IMR-90 (cell line): Measurements from ENCODE around the gene CRHBP. TPM values are rescaled to one million over a fixed set of nuclear protein-coding genes. Genes with fewer than 3 reads are reported as not detected.

Source experiments
- ATAC-seq: fragments of 200-7000 bp; cut with Tn5 transposase; 2 replicates; pipeline ENCODE4 v1.9.1; 2020; ENCODE audit warnings: low read depth, mild to moderate bottlenecking, moderate library complexity
- BruUV-seq: library from RNA; stranded (reverse); fragments of 400-500 nt; replicated peaks from 2 replicates; lab custom pipeline; 2021; lab: Mats Ljungman, UMichigan
- CTCF ChIA-PET: fragments of 300-600 bp; formaldehyde crosslinking; extraction: SDS; loops from one replicate; lab custom pipeline; 2021; ENCODE audit warnings: antibody characterized with exemption; lab: Yijun Ruan, JAX
- POLR2A ChIA-PET: fragments of 300-600 bp; sonication (Branson Sonifier 250); formaldehyde crosslinking; loops from one replicate; lab custom pipeline; 2022; ENCODE audit warnings: antibody characterized with exemption; ENCODE audit not compliant: unreplicated experiment; lab: Charles Lee
- DNase-seq: peaks from one replicate; pipeline ENCODE4 v3.0.0; 2013
- H2AFZ ChIP-seq: replicated peaks from 2 replicates; pipeline ENCODE3; 2013; ENCODE audit warnings: low read length, mild to moderate bottlenecking; ENCODE audit not compliant: poor library complexity
- H2AK5ac ChIP-seq: 2 replicates; pipeline ENCODE4 v1.6.1; 2013; ENCODE audit warnings: low read depth, low read length, inconsistent platforms
- H2AK9ac ChIP-seq: replicated peaks from 2 replicates; pipeline ENCODE3; 2013; ENCODE audit warnings: mild to moderate bottlenecking, low read depth, low read length, moderate library complexity; ENCODE audit not compliant: poor library complexity
- H2BK120ac ChIP-seq: 2 replicates; pipeline ENCODE4 v1.6.1; 2013; ENCODE audit warnings: low read depth, low read length, inconsistent platforms
- H2BK15ac ChIP-seq: 3 replicates; pipeline ENCODE4 v1.6.1; 2013; ENCODE audit warnings: low read depth, low read length, inconsistent platforms
- H2BK20ac ChIP-seq: 2 replicates; pipeline ENCODE4 v1.6.1; 2013; ENCODE audit warnings: low read depth, mild to moderate bottlenecking, inconsistent platforms, low read length, moderate library complexity
- H2BK5ac ChIP-seq: 2 replicates; pipeline ENCODE4 v1.6.1; 2013; ENCODE audit warnings: mild to moderate bottlenecking, low read depth, low read length, inconsistent platforms; ENCODE audit not compliant: poor library complexity, severe bottlenecking
- H3K14ac ChIP-seq: replicated peaks from 2 replicates; pipeline ENCODE4 v1.6.1; 2013; ENCODE audit warnings: low read depth, low read length, inconsistent platforms
- H3K18ac ChIP-seq: 2 replicates; pipeline ENCODE4 v1.6.1; 2013; ENCODE audit warnings: low read depth, low read length, control low read depth
- H3K23ac ChIP-seq: 2 replicates; pipeline ENCODE4 v1.6.1; 2013; ENCODE audit warnings: low read depth, low read length, inconsistent platforms
- H3K27ac ChIP-seq: 2 replicates; pipeline ENCODE4 v1.5.1; 2013; ENCODE audit warnings: mild to moderate bottlenecking, control low read depth, low read length; ENCODE audit not compliant: insufficient read depth
- H3K27me3 ChIP-seq: 2 replicates; pipeline ENCODE4 v1.6.1; 2013; ENCODE audit warnings: low read length; ENCODE audit not compliant: control insufficient read depth, insufficient read depth
- H3K36me3 ChIP-seq: 2 replicates; pipeline ENCODE4 v1.6.1; 2013; ENCODE audit warnings: low read length, mixed read lengths; ENCODE audit not compliant: control insufficient read depth, insufficient read depth
- H3K4ac ChIP-seq: 2 replicates; pipeline ENCODE4 v1.6.1; 2013; ENCODE audit warnings: low read depth, low read length, inconsistent platforms
- H3K4me1 ChIP-seq: 2 replicates; pipeline ENCODE4 v1.6.1; 2013; ENCODE audit warnings: low read length, mixed read lengths; ENCODE audit not compliant: control insufficient read depth, insufficient read depth
- H3K4me2 ChIP-seq: 2 replicates; pipeline ENCODE4 v1.6.1; 2013; ENCODE audit warnings: low read depth, mild to moderate bottlenecking, control low read depth, low read length, moderate library complexity
- H3K4me3 ChIP-seq: 2 replicates; pipeline ENCODE4 v1.5.1; 2013; ENCODE audit warnings: low read depth, mild to moderate bottlenecking, control low read depth, low read length, moderate library complexity; ENCODE audit not compliant: insufficient read depth
- H3K56ac ChIP-seq: 2 replicates; pipeline ENCODE4 v1.6.1; 2013; ENCODE audit warnings: low read length, inconsistent platforms; ENCODE audit not compliant: insufficient read depth; ENCODE audit errors: extremely low read depth
- H3K79me1 ChIP-seq, 2 experiments: 2 replicates each; pipeline ENCODE4 v1.6.1; 2013; ENCODE audit warnings: low read length in 2 of 2, inconsistent platforms in 1 of 2, low read depth in 1 of 2
- H3K9ac ChIP-seq: 2 replicates; pipeline ENCODE4 v1.6.1; 2013; ENCODE audit warnings: low read depth, low read length, control low read depth
- H3K9me1 ChIP-seq: 2 replicates; pipeline ENCODE4 v1.6.1; 2013; ENCODE audit warnings: low read length, inconsistent platforms; ENCODE audit not compliant: insufficient read depth
- H3K9me3 ChIP-seq: 2 replicates; pipeline ENCODE4 v1.6.1; 2013; ENCODE audit warnings: low read length; ENCODE audit not compliant: control insufficient read depth, insufficient read depth
- H4K20me1 ChIP-seq: 2 replicates; pipeline ENCODE4 v1.6.1; 2013; ENCODE audit warnings: low read length, inconsistent platforms; ENCODE audit not compliant: insufficient read depth
- H4K5ac ChIP-seq: 2 replicates; pipeline ENCODE4 v1.6.1; 2013; ENCODE audit warnings: mild to moderate bottlenecking, low read depth, low read length, control low read depth
- H4K8ac ChIP-seq, 2 experiments: 2 replicates each; pipeline ENCODE4 v1.6.1; 2013; ENCODE audit warnings: low read depth in 2 of 2, low read length in 2 of 2, control low read depth in 1 of 2, inconsistent platforms in 1 of 2
- H4K91ac ChIP-seq: 2 replicates; pipeline ENCODE4 v1.6.1; 2013; ENCODE audit warnings: low read depth, low read length, inconsistent platforms; ENCODE audit not compliant: insufficient read depth
- BHLHE40 ChIP-seq: fragments of 150-350 bp; IDR thresholded peaks from 2 replicates; pipeline ENCODE4 v1.6.1; 2016; ENCODE audit warnings: mild to moderate bottlenecking, low read depth, low read length
- ELK1 ChIP-seq: fragments of 150-350 bp; IDR thresholded peaks from 2 replicates; pipeline ENCODE4 v1.6.1; 2016; ENCODE audit warnings: low read depth, mild to moderate bottlenecking, low read length, moderate library complexity, borderline replicate concordance
- FOS ChIP-seq: fragments of 150-350 bp; IDR thresholded peaks from 2 replicates; pipeline ENCODE4 v1.6.1; 2016; ENCODE audit warnings: low read depth, low read length
- MAFK ChIP-seq: IDR thresholded peaks from 2 replicates; pipeline ENCODE4 v1.6.1; 2012; ENCODE audit warnings: low read depth, low read length, improper control_type of control experiment
- MAZ ChIP-seq: IDR thresholded peaks from 2 replicates; pipeline ENCODE4 v1.6.1; 2012; ENCODE audit warnings: low read depth, mild to moderate bottlenecking, low read length, improper control_type of control experiment, moderate library complexity, borderline replicate concordance
- MXI1 ChIP-seq: IDR thresholded peaks from 2 replicates; pipeline ENCODE4 v1.6.1; 2012; ENCODE audit warnings: low read depth, mild to moderate bottlenecking, low read length, moderate library complexity, borderline replicate concordance
- POLR2A ChIP-seq: IDR thresholded peaks from 2 replicates; pipeline ENCODE4 v1.6.1; 2012; ENCODE audit warnings: mild to moderate bottlenecking, low read depth, low read length
- RAD21 ChIP-seq: IDR thresholded peaks from 2 replicates; pipeline ENCODE4 v1.6.1; 2012; ENCODE audit warnings: low read length, improper control_type of control experiment
- RCOR1 ChIP-seq: IDR thresholded peaks from 2 replicates; pipeline ENCODE4 v1.6.1; 2012; ENCODE audit warnings: mild to moderate bottlenecking, low read length, improper control_type of control experiment; ENCODE audit not compliant: insufficient replicate concordance
- RFX5 ChIP-seq: IDR thresholded peaks from 2 replicates; pipeline ENCODE4 v1.8.0; 2012; ENCODE audit warnings: low read depth, mild to moderate bottlenecking, low read length, moderate library complexity
- SMC3 ChIP-seq: fragments of 150-350 bp; IDR thresholded peaks from 2 replicates; pipeline ENCODE4 v1.6.1; 2016; ENCODE audit warnings: low read depth, mild to moderate bottlenecking, antibody characterized with exemption, low read length, moderate library complexity
- USF2 ChIP-seq: fragments of 150-350 bp; IDR thresholded peaks from 2 replicates; pipeline ENCODE4 v1.6.1; 2017; ENCODE audit warnings: mild to moderate bottlenecking, antibody characterized with exemption, low read length, low read depth
- WGBS, 2 experiments: methylation state at CpG; one replicate each; pipeline versions ENCODE4 v1.1.5 to v1.1.7; 2013; ENCODE audit warnings: missing lambda C conversion rate in 2 of 2; ENCODE audit not compliant: insufficient read length in 1 of 2; ENCODE audit errors: extremely low coverage in 2 of 2; 5-methylcytosine and 5-hydroxymethylcytosine counted together
- dilution Hi-C: fragments of 300-500 bp; cut with HindIII; formaldehyde crosslinking; loops from one replicate; pipeline ENCODE4 v1.14.3; 2018; ENCODE audit warnings: low sequenced_read_pairs; ENCODE audit not compliant: unreplicated experiment
- in situ Hi-C: fragments of 300-500 bp; cut with MboI; formaldehyde crosslinking; loops from 3 replicates; pipeline ENCODE4 v1.14.3; 2019; ENCODE audit warnings: low sequenced_read_pairs, inconsistent platforms, mixed read lengths
- intact Hi-C: fragments of 100-400 bp; cut with micrococcal nuclease; formaldehyde crosslinking; loops from 2 replicates; pipeline ENCODE4 v1.10.0; 2022
- polyA plus RNA-seq, 3 experiments: library from polyadenylated mRNA; depleted of rRNA; stranded (reverse); fragments of >200 nt; gene quantifications; 2 replicates each; pipeline ENCODE4 v1.2.3, GENCODE V29; 2012; ENCODE audit warnings: low replicate concordance in 1 of 3
- total RNA-seq: library from RNA; depleted of rRNA; stranded (reverse); fragments of >200 nt; gene quantifications from 2 replicates; pipeline ENCODE4 v1.2.3, GENCODE V29; 2012

Gene CRHBP
- total and polyA plus RNA-seq, 2 of the 4 experiments (the other 2 are of a cell fraction), result 0.09 TPM; not detected in 1

DNA sequence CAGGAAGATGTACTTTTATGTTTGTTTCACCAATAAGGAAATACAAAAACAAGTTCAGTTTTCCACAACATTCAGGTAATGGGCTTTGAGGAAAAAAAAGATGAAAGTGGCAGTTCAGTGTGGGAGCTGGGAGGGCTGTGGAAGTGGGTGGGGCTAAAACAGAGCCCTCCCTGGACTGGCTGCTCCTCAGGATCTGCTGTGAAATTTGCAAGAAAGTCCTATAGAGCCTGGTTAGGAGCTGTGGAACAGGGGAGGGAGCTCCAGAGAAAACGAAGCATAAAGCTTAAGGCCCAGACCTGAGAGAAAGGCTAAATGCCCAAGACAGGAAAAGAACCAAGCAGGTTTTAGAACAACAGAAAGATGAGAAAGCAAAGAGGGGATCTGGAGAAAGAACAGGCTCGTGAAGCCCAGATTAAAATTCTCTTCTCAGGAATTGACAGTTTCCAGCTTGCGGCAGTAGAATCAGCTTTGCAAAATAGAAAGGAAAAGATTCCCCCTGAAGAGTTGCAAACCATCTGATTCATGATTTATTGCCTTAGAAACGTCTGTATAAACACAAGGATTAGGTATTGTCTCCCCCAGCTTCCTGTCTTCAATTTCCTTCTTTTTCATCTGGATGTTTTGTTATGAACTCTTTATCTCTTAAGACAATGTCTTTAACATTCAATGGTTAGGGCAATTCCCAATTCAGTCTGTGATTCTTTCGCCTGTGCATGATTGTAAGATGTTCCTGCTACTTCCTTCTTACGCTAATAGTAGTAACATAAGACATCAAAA is 26.3 kb upstream of the CRHBP start:
- H3K4ac ChIP-seq, result no peak overlapping the region
- ATAC-seq (no peak), DNase-seq (no peak)
- no peak overlapping the region for H3K27ac ChIP-seq
- H2BK5ac ChIP-seq, result no peak overlapping the region
- TF ChIP-seq MAZ (no peak), USF2 (no peak), POLR2A (no peak), BHLHE40 (no peak), MXI1 (no peak), SMC3 (no peak), ELK1 (no peak), FOS (no peak), RCOR1 (no peak), RAD21 (no peak), RFX5 (no peak), MAFK (no peak)
- H3K4me1 ChIP-seq, result no peaks in the 10 kb centered on the region
- intact Hi-C loops (no loop called here), dilution Hi-C loops (no loop called here), in situ Hi-C loops (no loop called here)
- H2AK9ac ChIP-seq, result no peak overlapping the region
- no peak overlapping the region for H2BK15ac ChIP-seq
- no peaks in the 10 kb centered on the region for H4K20me1 ChIP-seq
- no peak overlapping the region for H4K5ac ChIP-seq
- H3K9ac ChIP-seq, result no peak overlapping the region
- no peak overlapping the region for H4K8ac ChIP-seq
- POLR2A ChIA-PET, result no interaction called here
- no peaks in the 10 kb centered on the region for H3K9me3 ChIP-seq
- no peak overlapping the region for H2BK20ac ChIP-seq
- H3K79me1 ChIP-seq, result no peaks in the 10 kb centered on the region
- BruUV-seq, result no TSS peak
- no peak overlapping the region for H3K4me2 ChIP-seq
- H3K23ac ChIP-seq, result no peak overlapping the region
- no peak overlapping the region for H2AFZ ChIP-seq
- no peak overlapping the region for H3K18ac ChIP-seq
- no peak overlapping the region for H2BK120ac ChIP-seq
- 33% methylated on average over 1 of the region's 6 CpGs; no CpG with 5 or more reads in 1 of the 2 experiments for WGBS, 2 experiments
- H3K4me3 ChIP-seq, result no peak overlapping the region
- H4K91ac ChIP-seq, result no peak overlapping the region
- no peak overlapping the region for H3K14ac ChIP-seq
- no peaks in the 10 kb centered on the region for H3K9me1 ChIP-seq
- H3K56ac ChIP-seq, result no peak overlapping the region
- H3K36me3 ChIP-seq, result no peaks in the 10 kb centered on the region
- no peak overlapping the region for H2AK5ac ChIP-seq
- H3K27me3 ChIP-seq, result peaks cover 22% of the 10 kb centered on the region
- CTCF ChIA-PET, result interaction anchor here (0.7 kb wide), 1 partner anchor 65 kb away, joined by 3 read pairs; no protein-coding TSS in a partner anchor
